HEK293 (cell line): ENCODE data around the gene DMKN.
A peak's percentile ranks its signal among the peaks of the same experiment; 100 is the strongest.

Experiments used
- CTCF ChIA-PET: fragments of 350-600 bp; formaldehyde crosslinking; extraction: SDS; loops from one replicate; lab custom pipeline; 2021; ENCODE audit warnings: antibody characterized with exemption; lab: Yijun Ruan, JAX
- POLR2A ChIA-PET: fragments of 300-600 bp; formaldehyde crosslinking; extraction: SDS; loops from one replicate; lab custom pipeline; 2020; ENCODE audit warnings: antibody characterized with exemption, inconsistent platforms; lab: Yijun Ruan, JAX
- H3K27ac ChIP-seq: fragments of 200-500 bp; sonication (Bioruptor generic); 2 replicates; pipeline ENCODE4 v1.5.1; 2014; ENCODE audit warnings: low read depth, low read length, control low read depth, inconsistent platforms; ENCODE audit errors: extremely low read depth
- H3K36me3 ChIP-seq, 2 experiments: fragments of 200-500 bp in 1 of 2; sonication (Bioruptor generic) in 1 of 2; 1 replicate in 1 of 2; 2 replicates in 1 of 2; pipeline ENCODE4 v1.5.1; 2014 to 2017; ENCODE audit warnings: inconsistent platforms in 2 of 2, low read length in 2 of 2; ENCODE audit not compliant: control insufficient read depth in 2 of 2, insufficient read depth in 1 of 2
- H3K4me1 ChIP-seq: fragments of 200-500 bp; sonication (Bioruptor generic); 2 replicates; pipeline ENCODE4 v1.5.1; 2014; ENCODE audit warnings: mild to moderate bottlenecking, low read length, inconsistent platforms; ENCODE audit not compliant: control insufficient read depth, insufficient read depth
- H3K4me3 ChIP-seq: 2 replicates; pipeline ENCODE4 v1.5.1; 2011; ENCODE audit warnings: low read depth, mild to moderate bottlenecking, control low read depth, low read length, moderate library complexity
- H3K9me3 ChIP-seq: fragments of 200-500 bp; sonication (Bioruptor generic); 2 replicates; pipeline ENCODE4 v1.5.1; 2014; ENCODE audit warnings: low read depth, low read length, inconsistent platforms; ENCODE audit not compliant: control insufficient read depth, insufficient read depth
- HOXA7 ChIP-seq: sonication (generic); formaldehyde crosslinking; IDR thresholded peaks from 2 replicates; pipeline ENCODE4 v1.8.1; 2022; ENCODE audit warnings: missing genetic modification reagents, borderline replicate concordance
- SCRT2 ChIP-seq: fragments of 450-650 bp; formaldehyde crosslinking; IDR thresholded peaks from 2 replicates; pipeline ENCODE4 v1.5.1; 2016; ENCODE audit warnings: missing biosample characterization, missing genetic modification characterization
- ZFP3 ChIP-seq: fragments of 450-650 bp; formaldehyde crosslinking; IDR thresholded peaks from 2 replicates; pipeline ENCODE4 v1.5.1; 2016; ENCODE audit warnings: low read depth, missing biosample characterization, missing genetic modification characterization
- ZNF112 ChIP-seq: fragments of 450-650 bp; formaldehyde crosslinking; IDR thresholded peaks from 2 replicates; pipeline ENCODE4 v1.5.0; 2017; ENCODE audit warnings: missing biosample characterization, missing genetic modification characterization
- ZNF350 ChIP-seq: fragments of 450-650 bp; formaldehyde crosslinking; IDR thresholded peaks from 2 replicates; pipeline ENCODE4 v1.5.0; 2017; ENCODE audit warnings: missing biosample characterization, mild to moderate bottlenecking, missing genetic modification characterization
- ZNF354C ChIP-seq: fragments of 450-650 bp; formaldehyde crosslinking; IDR thresholded peaks from 2 replicates; pipeline ENCODE4 v1.5.1; 2016; ENCODE audit warnings: missing biosample characterization, missing genetic modification characterization, low read depth, borderline replicate concordance
- ZNF510 ChIP-seq: fragments of 450-650 bp; formaldehyde crosslinking; IDR thresholded peaks from 2 replicates; pipeline ENCODE4 v1.5.1; 2018; ENCODE audit warnings: mild to moderate bottlenecking, missing genetic modification characterization, missing biosample characterization; ENCODE audit not compliant: insufficient replicate concordance
- ZNF792 ChIP-seq: fragments of 450-650 bp; formaldehyde crosslinking; IDR thresholded peaks from 2 replicates; pipeline ENCODE4 v1.5.1; 2016; ENCODE audit warnings: missing biosample characterization, missing genetic modification characterization
- TF ChIP-seq, protein P1 (sequence below): fragments of 450-650 bp; formaldehyde crosslinking; IDR thresholded peaks from 2 replicates; pipeline ENCODE4 v1.5.1; 2016; ENCODE audit warnings: missing biosample characterization, missing genetic modification characterization
- TF ChIP-seq, protein P2 (sequence below): fragments of 450-650 bp; formaldehyde crosslinking; IDR thresholded peaks from 2 replicates; pipeline ENCODE4 v1.5.1; 2016; ENCODE audit warnings: missing biosample characterization, missing genetic modification characterization
- TF ChIP-seq, protein P3 (sequence below): fragments of 450-650 bp; formaldehyde crosslinking; IDR thresholded peaks from 2 replicates; pipeline ENCODE4 v1.5.0; 2017; ENCODE audit warnings: missing biosample characterization, missing genetic modification characterization, borderline replicate concordance
- TF ChIP-seq, protein P4 (sequence below): fragments of 450-650 bp; formaldehyde crosslinking; optimal IDR thresholded peaks from 2 replicates; pipeline ENCODE3; 2016; ENCODE audit warnings: missing biosample characterization, mild to moderate bottlenecking, missing genetic modification characterization
- TF ChIP-seq, protein P5 (sequence below): fragments of 450-650 bp; formaldehyde crosslinking; IDR thresholded peaks from 2 replicates; pipeline ENCODE4 v1.5.1; 2016; ENCODE audit warnings: missing biosample characterization, missing genetic modification characterization
- TF ChIP-seq, protein P6 (sequence below): fragments of 450-650 bp; formaldehyde crosslinking; conservative IDR thresholded peaks from 2 replicates; pipeline ENCODE4 v1.5.1; 2016; ENCODE audit warnings: low read depth, missing biosample characterization, missing genetic modification characterization
- TF ChIP-seq, protein P7 (sequence below): fragments of 450-650 bp; formaldehyde crosslinking; IDR thresholded peaks from 2 replicates; pipeline ENCODE4 v1.5.1; 2016; ENCODE audit warnings: missing biosample characterization, missing genetic modification characterization

Gene DMKN

DNA sequence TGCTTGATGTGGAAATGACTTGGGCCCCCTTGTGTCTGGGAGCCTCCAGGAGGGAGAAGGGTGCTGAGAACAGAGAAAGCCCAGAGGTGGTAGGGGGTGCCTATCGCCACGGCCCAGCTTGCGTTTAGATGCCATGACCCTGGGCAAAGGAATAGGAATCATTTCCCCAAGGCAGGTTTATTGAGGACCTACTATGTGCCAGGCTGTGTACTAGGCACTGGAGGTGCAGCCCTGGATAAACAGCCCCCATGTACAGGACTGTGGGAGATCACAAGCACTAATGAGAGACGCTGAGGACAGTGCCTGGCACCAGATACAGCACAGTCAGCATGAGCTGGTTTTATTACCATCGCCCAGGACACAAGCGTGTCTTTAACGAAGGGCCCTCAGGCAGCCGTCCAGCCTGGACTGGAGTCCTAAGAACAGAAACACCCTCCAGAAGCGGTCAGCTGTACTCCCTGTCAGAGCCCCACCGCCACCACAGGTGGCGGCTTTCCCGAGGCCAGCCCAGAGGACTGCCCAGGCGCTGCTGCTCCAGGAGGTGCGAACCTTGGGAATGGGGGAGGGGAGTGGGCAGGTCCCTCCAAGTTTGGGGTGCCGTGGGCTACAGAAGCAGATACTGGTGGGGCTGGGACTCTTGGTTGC, 36.6 kb upstream of the DMKN start (continued):
- TF ChIP-seq, protein P1, sequence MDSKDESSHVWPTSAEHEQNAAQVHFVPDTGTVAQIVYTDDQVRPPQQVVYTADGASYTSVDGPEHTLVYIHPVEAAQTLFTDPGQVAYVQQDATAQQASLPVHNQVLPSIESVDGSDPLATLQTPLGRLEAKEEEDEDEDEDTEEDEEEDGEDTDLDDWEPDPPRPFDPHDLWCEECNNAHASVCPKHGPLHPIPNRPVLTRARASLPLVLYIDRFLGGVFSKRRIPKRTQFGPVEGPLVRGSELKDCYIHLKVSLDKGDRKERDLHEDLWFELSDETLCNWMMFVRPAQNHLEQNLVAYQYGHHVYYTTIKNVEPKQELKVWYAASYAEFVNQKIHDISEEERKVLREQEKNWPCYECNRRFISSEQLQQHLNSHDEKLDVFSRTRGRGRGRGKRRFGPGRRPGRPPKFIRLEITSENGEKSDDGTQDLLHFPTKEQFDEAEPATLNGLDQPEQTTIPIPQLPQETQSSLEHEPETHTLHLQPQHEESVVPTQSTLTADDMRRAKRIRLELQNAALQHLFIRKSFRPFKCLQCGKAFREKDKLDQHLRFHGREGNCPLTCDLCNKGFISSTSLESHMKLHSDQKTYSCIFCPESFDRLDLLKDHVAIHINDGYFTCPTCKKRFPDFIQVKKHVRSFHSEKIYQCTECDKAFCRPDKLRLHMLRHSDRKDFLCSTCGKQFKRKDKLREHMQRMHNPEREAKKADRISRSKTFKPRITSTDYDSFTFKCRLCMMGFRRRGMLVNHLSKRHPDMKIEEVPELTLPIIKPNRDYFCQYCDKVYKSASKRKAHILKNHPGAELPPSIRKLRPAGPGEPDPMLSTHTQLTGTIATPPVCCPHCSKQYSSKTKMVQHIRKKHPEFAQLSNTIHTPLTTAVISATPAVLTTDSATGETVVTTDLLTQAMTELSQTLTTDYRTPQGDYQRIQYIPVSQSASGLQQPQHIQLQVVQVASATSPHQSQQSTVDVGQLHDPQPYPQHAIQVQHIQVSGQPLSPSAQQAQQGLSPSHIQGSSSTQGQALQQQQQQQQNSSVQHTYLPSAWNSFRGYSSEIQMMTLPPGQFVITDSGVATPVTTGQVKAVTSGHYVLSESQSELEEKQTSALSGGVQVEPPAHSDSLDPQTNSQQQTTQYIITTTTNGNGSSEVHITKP (tag by site-specific recombination): no peak

DNA sequence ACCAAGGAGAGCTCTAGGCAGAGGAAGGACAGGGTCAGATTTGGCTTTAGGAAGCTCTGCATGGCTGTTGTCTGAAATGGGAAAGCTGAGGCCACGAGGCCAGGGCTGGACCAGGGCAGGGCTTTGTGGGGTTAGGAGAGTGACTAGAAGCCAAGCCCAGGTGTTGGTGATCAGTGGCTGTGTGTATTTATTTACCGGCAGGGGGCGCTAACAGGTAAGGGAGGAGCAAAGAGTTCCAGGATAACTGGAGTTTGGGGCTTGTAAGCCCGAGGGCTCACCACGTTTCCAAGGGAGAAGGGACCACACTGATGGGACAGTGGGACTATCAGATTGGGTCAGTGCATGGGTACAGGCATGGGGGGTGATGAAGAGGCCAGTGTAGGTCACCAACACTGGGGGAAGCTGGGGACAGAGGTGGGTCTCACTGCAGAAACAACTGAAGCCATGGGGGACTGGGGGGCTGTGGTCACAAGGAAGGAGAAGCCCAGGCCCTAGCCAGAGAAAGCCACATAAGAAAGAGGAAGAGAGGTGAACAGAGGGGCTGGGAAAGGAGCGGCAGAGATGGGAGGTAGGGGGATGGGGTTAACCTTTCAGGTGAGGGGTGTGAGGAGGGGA, 35.8 kb upstream of the DMKN start:
- ChIA-PET CTCF (interaction anchor here (0.5 to 3.9 kb wide), 80 partner anchors 8 to 548 kb away, joined by 3 to 53 read pairs (median 5); partner anchors contain the start of genes COX6B1, ETV2, FFAR3 and HAUS5), POLR2A (interaction anchor here (1.9 to 2.5 kb wide), 3 partner anchors 8 to 99 kb away, joined by 7 to 10 read pairs (median 8); partner anchors contain the start of genes COX6B1 and HAUS5)
- H3K27ac ChIP-seq: no peak overlapping the region
- H3K4me3 ChIP-seq: no peak overlapping the region
- peaks cover 12% of the 10 kb centered on the region for H3K4me1 ChIP-seq
- H3K36me3 ChIP-seq: peaks cover 21 to 37% of the 10 kb centered on the region in 2 experiments; a peak in 2 of 3 replicates
- no peaks in the 10 kb centered on the region for H3K9me3 ChIP-seq
- TF ChIP-seq ZNF112: no peak
- TF ChIP-seq SCRT2 (tag by site-specific recombination): no peak
- TF ChIP-seq, protein P2, sequence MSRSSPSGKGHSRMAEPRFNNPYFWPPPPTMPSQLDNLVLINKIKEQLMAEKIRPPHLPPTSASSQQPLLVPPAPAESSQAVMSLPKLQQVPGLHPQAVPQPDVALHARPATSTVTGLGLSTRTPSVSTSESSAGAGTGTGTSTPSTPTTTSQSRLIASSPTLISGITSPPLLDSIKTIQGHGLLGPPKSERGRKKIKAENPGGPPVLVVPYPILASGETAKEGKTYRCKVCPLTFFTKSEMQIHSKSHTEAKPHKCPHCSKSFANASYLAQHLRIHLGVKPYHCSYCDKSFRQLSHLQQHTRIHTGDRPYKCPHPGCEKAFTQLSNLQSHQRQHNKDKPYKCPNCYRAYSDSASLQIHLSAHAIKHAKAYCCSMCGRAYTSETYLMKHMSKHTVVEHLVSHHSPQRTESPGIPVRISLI (tag by site-specific recombination): no peak
- TF ChIP-seq, protein P3, sequence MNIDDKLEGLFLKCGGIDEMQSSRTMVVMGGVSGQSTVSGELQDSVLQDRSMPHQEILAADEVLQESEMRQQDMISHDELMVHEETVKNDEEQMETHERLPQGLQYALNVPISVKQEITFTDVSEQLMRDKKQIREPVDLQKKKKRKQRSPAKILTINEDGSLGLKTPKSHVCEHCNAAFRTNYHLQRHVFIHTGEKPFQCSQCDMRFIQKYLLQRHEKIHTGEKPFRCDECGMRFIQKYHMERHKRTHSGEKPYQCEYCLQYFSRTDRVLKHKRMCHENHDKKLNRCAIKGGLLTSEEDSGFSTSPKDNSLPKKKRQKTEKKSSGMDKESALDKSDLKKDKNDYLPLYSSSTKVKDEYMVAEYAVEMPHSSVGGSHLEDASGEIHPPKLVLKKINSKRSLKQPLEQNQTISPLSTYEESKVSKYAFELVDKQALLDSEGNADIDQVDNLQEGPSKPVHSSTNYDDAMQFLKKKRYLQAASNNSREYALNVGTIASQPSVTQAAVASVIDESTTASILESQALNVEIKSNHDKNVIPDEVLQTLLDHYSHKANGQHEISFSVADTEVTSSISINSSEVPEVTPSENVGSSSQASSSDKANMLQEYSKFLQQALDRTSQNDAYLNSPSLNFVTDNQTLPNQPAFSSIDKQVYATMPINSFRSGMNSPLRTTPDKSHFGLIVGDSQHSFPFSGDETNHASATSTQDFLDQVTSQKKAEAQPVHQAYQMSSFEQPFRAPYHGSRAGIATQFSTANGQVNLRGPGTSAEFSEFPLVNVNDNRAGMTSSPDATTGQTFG (tag by site-specific recombination): peak; percentile 49; the same call in 1 of the 2 replicates
- TF ChIP-seq ZNF354C (tag by site-specific recombination): no peak
- TF ChIP-seq HOXA7 (CRISPR knock-in tag): no peak
- TF ChIP-seq, protein P4, sequence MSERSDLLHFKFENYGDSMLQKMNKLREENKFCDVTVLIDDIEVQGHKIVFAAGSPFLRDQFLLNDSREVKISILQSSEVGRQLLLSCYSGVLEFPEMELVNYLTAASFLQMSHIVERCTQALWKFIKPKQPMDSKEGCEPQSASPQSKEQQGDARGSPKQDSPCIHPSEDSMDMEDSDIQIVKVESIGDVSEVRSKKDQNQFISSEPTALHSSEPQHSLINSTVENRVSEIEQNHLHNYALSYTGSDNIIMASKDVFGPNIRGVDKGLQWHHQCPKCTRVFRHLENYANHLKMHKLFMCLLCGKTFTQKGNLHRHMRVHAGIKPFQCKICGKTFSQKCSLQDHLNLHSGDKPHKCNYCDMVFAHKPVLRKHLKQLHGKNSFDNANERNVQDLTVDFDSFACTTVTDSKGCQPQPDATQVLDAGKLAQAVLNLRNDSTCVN (tag by site-specific recombination): peak; percentile 16
- no peak for TF ChIP-seq ZNF792
- TF ChIP-seq ZFP3 (tag by site-specific recombination): no peak
- no peak for TF ChIP-seq ZNF510 (tag by site-specific recombination)
- no peak for TF ChIP-seq ZNF350
- TF ChIP-seq, protein P5, sequence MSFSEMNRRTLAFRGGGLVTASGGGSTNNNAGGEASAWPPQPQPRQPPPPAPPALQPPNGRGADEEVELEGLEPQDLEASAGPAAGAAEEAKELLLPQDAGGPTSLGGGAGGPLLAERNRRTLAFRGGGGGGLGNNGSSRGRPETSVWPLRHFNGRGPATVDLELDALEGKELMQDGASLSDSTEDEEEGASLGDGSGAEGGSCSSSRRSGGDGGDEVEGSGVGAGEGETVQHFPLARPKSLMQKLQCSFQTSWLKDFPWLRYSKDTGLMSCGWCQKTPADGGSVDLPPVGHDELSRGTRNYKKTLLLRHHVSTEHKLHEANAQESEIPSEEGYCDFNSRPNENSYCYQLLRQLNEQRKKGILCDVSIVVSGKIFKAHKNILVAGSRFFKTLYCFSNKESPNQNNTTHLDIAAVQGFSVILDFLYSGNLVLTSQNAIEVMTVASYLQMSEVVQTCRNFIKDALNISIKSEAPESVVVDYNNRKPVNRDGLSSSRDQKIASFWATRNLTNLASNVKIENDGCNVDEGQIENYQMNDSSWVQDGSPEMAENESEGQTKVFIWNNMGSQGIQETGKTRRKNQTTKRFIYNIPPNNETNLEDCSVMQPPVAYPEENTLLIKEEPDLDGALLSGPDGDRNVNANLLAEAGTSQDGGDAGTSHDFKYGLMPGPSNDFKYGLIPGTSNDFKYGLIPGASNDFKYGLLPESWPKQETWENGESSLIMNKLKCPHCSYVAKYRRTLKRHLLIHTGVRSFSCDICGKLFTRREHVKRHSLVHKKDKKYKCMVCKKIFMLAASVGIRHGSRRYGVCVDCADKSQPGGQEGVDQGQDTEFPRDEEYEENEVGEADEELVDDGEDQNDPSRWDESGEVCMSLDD (tag by site-specific recombination): peak; percentile 60; the same call in 1 of the 2 replicates
- TF ChIP-seq, protein P6, sequence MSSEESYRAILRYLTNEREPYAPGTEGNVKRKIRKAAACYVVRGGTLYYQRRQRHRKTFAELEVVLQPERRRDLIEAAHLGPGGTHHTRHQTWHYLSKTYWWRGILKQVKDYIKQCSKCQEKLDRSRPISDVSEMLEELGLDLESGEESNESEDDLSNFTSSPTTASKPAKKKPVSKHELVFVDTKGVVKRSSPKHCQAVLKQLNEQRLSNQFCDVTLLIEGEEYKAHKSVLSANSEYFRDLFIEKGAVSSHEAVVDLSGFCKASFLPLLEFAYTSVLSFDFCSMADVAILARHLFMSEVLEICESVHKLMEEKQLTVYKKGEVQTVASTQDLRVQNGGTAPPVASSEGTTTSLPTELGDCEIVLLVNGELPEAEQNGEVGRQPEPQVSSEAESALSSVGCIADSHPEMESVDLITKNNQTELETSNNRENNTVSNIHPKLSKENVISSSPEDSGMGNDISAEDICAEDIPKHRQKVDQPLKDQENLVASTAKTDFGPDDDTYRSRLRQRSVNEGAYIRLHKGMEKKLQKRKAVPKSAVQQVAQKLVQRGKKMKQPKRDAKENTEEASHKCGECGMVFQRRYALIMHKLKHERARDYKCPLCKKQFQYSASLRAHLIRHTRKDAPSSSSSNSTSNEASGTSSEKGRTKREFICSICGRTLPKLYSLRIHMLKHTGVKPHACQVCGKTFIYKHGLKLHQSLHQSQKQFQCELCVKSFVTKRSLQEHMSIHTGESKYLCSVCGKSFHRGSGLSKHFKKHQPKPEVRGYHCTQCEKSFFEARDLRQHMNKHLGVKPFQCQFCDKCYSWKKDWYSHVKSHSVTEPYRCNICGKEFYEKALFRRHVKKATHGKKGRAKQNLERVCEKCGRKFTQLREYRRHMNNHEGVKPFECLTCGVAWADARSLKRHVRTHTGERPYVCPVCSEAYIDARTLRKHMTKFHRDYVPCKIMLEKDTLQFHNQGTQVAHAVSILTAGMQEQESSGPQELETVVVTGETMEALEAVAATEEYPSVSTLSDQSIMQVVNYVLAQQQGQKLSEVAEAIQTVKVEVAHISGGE: no peak
- TF ChIP-seq, protein P7, sequence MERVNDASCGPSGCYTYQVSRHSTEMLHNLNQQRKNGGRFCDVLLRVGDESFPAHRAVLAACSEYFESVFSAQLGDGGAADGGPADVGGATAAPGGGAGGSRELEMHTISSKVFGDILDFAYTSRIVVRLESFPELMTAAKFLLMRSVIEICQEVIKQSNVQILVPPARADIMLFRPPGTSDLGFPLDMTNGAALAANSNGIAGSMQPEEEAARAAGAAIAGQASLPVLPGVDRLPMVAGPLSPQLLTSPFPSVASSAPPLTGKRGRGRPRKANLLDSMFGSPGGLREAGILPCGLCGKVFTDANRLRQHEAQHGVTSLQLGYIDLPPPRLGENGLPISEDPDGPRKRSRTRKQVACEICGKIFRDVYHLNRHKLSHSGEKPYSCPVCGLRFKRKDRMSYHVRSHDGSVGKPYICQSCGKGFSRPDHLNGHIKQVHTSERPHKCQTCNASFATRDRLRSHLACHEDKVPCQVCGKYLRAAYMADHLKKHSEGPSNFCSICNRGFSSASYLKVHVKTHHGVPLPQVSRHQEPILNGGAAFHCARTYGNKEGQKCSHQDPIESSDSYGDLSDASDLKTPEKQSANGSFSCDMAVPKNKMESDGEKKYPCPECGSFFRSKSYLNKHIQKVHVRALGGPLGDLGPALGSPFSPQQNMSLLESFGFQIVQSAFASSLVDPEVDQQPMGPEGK (tag by site-specific recombination): 0 out of 2 replicates have a peak, but pooled peaks have one; percentile 38
